ENCODE data around the gene LDHAL6B. TPM values are rescaled to one million over a fixed set of nuclear protein-coding genes. Genes with fewer than 3 reads are reported as not detected.
A peak's percentile ranks its signal among the peaks of the same experiment; 100 is the strongest.

The LDHAL6B gene
- total and polyA plus RNA-seq, 9 of the 15 experiments (the other 6 are each of a cell fraction or from before 2014, with no cell fraction given): not detected

- H3K27ac ChIP-seq (ENCODE audit: extremely low read depth, low read depth, low read length): no peak overlapping the region
- TF ChIP-seq ZNF146 (CRISPR knock-in tag; IDR thresholded peaks at IDR 0.05; ENCODE audit: unreplicated experiment) (peak; percentile 54), ZNF766 (CRISPR knock-in tag; conservative IDR thresholded peaks at IDR 0.05) (no peak), OTX1 (CRISPR knock-in tag; IDR thresholded peaks at IDR 0.05) (no peak), HMGXB4 (CRISPR knock-in tag; IDR thresholded peaks at IDR 0.05) (no peak), RBM34 (IDR thresholded peaks at IDR 0.05; ENCODE audit: borderline replicate concordance, insufficient read depth, low read length) (no peak), RBM25 (IDR thresholded peaks at IDR 0.05; ENCODE audit: low read depth, low read length, severe bottlenecking) (peak; percentile 87), MCM5 (IDR thresholded peaks at IDR 0.05; ENCODE audit: low read depth) (no peak), MYBL2 (IDR thresholded peaks at IDR 0.05; ENCODE audit: low read depth) (no peak), MYBL2 (CRISPR knock-in tag; IDR thresholded peaks at IDR 0.05; ENCODE audit: borderline replicate concordance) (no peak)
- peaks cover 18 to 27% of the 10 kb centered on the region in 2 experiments for H3K27me3 ChIP-seq (ENCODE audit: control insufficient read depth in 2 of 2, insufficient read depth in 2 of 2, low read length in 2 of 2)
- no peak overlapping the region for H3K9ac ChIP-seq (ENCODE audit: insufficient read depth in 1 of 2, low read depth in 2 of 2, low read length in 2 of 2)
- intact Hi-C loops (cut with micrococcal nuclease) (no loop called here), in situ Hi-C loops (cut with MboI) (no loop called here)
- no peak overlapping the region for H2AFZ ChIP-seq (ENCODE audit: low read depth, low read length)
- no peaks in the 10 kb centered on the region for H3K36me3 ChIP-seq (ENCODE audit: control insufficient read depth, insufficient read depth, low read length)
- no peaks in the 10 kb centered on the region for H3K9me1 ChIP-seq (ENCODE audit: control insufficient read depth, insufficient read depth, low read length)
- ChIA-PET CTCF (ENCODE audit: low intra/inter-chr PET ratio) (no interaction called here), POLR2A (interaction anchor here (1.4 kb wide), 1 partner anchor 13 kb away, joined by 4 read pairs; no protein-coding TSS in a partner anchor)
- DNase-seq (ENCODE audit: extremely low read depth in 1 of 4, low spot score in 3 of 4): no peak
- BruUV-seq (replicated peaks): no TSS peak
- no peak for FAIRE-seq
- H3K9me3 ChIP-seq (replicated peaks; ENCODE audit: control insufficient read depth, insufficient read depth, low read depth, low read length): no peaks in the 10 kb centered on the region
- no peaks in the 10 kb centered on the region for H4K20me1 ChIP-seq (replicated peaks; ENCODE audit: control insufficient read depth, insufficient read depth, low read length)
- no peak overlapping the region for H3K4me2 ChIP-seq (ENCODE audit: insufficient read depth, low read length)
- no peak overlapping the region for H3K4me3 ChIP-seq
- ATAC-seq: no peak
- WGBS (ENCODE audit: insufficient coverage, low coverage, missing lambda C conversion rate): 19% methylated on average over 5 of the region's 5 CpGs
- H3K4me1 ChIP-seq (replicated peaks in 1 of 2; ENCODE audit: control insufficient read depth in 2 of 2, insufficient read depth in 2 of 2, low read length in 2 of 2): peaks cover 0 to 3% of the 10 kb centered on the region in 2 experiments; a peak in 1 of 5 replicates
- no peaks in the 10 kb centered on the region for H3K79me2 ChIP-seq (ENCODE audit: control insufficient read depth, insufficient read depth, low read length)
Observed at GRCh38 chr15:59173194-59173593, 33.4 kb upstream of the LDHAL6B start.
